Hepatocyte (in vitro differentiated cells): ENCODE data around the gene RBM4B.

Source experiments
- EZH2phosphoT487 ChIP-seq: fragments of 200-600 bp; sonication (generic); IDR thresholded peaks from one replicate; pipeline ENCODE4 v1.6.1; 2018; ENCODE audit warnings: antibody characterized with exemption, mild to moderate bottlenecking, low read depth, moderate library complexity; ENCODE audit not compliant: unreplicated experiment, severe bottlenecking
- TF ChIP-seq, protein P1 (sequence below): fragments of 200-600 bp; sonication (generic); IDR thresholded peaks from 2 replicates; pipeline ENCODE4 v1.5.1; 2016; ENCODE audit warnings: antibody characterized with exemption, mild to moderate bottlenecking; ENCODE audit not compliant: poor library complexity

DNA sequence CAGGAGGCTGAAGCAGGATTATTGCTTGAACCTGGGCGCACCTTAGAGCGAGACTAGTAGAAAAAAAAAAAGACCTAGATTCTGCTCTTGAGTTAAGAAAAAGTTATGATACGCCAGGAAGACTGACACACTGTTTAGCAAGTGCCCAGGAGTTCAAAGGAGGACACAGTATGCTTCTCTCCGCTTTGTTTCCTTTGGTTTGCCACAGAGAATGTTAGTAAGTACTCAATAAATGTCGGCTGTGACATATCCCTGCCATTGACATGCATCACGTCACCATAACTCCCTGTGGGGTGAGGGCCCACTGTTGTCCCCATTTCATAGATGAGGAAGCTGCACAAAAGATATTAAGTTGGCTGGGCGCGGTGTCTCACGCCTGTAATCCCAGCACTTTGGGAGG is 44.3 kb upstream of the RBM4B start:
- TF ChIP-seq, protein P1, sequence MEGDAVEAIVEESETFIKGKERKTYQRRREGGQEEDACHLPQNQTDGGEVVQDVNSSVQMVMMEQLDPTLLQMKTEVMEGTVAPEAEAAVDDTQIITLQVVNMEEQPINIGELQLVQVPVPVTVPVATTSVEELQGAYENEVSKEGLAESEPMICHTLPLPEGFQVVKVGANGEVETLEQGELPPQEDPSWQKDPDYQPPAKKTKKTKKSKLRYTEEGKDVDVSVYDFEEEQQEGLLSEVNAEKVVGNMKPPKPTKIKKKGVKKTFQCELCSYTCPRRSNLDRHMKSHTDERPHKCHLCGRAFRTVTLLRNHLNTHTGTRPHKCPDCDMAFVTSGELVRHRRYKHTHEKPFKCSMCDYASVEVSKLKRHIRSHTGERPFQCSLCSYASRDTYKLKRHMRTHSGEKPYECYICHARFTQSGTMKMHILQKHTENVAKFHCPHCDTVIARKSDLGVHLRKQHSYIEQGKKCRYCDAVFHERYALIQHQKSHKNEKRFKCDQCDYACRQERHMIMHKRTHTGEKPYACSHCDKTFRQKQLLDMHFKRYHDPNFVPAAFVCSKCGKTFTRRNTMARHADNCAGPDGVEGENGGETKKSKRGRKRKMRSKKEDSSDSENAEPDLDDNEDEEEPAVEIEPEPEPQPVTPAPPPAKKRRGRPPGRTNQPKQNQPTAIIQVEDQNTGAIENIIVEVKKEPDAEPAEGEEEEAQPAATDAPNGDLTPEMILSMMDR, result no peak
- no peak for TF ChIP-seq EZH2phosphoT487
